Breast epithelium (tissue), 3 donors: ENCODE data around the gene SLC39A11.

Source experiments
- CTCF ChIP-seq, 3 donors: fragments of 450-650 bp; IDR thresholded peaks; one replicate each; pipeline ENCODE4 v1.5.1; 2016 to 2017; ENCODE audit warnings: antibody characterized with exemption in 3 of 3, mild to moderate bottlenecking in 3 of 3, moderate library complexity in 3 of 3
- POLR2A ChIP-seq: fragments of 450-650 bp; IDR thresholded peaks from one replicate; pipeline ENCODE4 v1.6.1; 2016; ENCODE audit warnings: antibody characterized with exemption, mild to moderate bottlenecking, moderate library complexity
- POLR2AphosphoS5 ChIP-seq, 3 donors: sonication (generic); formaldehyde crosslinking; IDR thresholded peaks; one replicate each; pipeline ENCODE4 v1.6.1; 2017; ENCODE audit warnings: antibody characterized with exemption in 3 of 3

GRCh38 chr17:72952641-72953315 lies 139.7 kb downstream of the SLC39A11 start:
- TF ChIP-seq CTCF (IDR thresholded peaks at IDR 0.05) (no peak), POLR2A (no peak), POLR2AphosphoS5 (IDR thresholded peaks at IDR 0.05) (no peak)
